SK-N-MC (cell line): ENCODE measurements around the gene MIA3.

Source experiments
- EZH2 ChIP-seq: fragments of 200-600 bp; sonication (generic); IDR thresholded peaks from one replicate; pipeline ENCODE4 v1.6.1; 2017; ENCODE audit warnings: antibody characterized with exemption
- FOXP2 ChIP-seq: optimal IDR thresholded peaks from 2 replicates; pipeline ENCODE3; 2011; ENCODE audit warnings: mild to moderate bottlenecking, moderate library complexity; ENCODE audit not compliant: insufficient read depth; ENCODE audit errors: extremely low read length, control extremely low read depth
- POLR2AphosphoS5 ChIP-seq: IDR thresholded peaks from 2 replicates; pipeline ENCODE4 v1.6.1; 2012; ENCODE audit warnings: mild to moderate bottlenecking, low read depth, low read length, borderline replicate concordance

DNA sequence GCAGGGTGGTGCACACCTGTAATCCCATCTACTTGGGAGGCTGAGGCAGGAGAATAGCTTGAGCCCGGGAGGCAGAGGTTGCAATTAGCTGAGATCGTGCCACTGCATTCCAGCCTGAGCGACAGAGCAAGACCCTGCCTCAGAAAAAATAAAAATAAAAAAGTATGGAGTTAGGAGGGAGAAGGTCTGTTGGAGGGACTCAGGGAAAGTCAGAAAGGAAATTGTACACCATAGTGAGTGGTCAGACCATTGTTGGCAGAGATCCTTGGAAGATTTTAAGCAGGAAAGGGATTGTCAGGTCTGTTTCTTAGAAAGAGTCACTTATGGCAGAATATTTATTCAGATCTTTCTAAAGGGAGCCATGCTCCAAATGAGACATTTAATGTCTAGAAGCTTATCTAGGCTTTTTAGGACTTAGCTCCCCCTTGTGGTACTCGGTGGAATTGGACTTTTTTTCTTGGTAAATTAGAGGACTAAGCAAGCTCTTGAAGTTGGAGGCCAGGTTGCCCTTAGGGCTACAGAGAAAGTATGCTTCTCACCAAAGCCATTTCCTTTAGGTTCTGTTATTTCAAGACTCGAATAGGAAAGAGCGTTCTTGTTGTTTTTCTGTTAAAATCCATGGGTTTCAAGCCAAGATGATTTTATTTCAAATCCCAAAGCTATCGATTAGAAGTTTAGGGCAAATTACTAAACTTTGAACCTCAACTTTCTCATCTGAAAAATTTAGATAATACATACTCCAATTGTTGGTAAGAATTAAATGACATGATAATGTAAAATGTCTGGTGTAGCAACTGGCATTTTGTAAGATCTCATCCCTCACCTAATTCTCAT, 16.5 kb downstream of the MIA3 start:
- TF ChIP-seq POLR2AphosphoS5 (no peak), EZH2 (no peak), FOXP2 (no peak)
